ENCODE data around the gene MSRB2.

MSRB2 gene

GRCh38 chr10:23088609-23089008 is 6.8 kb upstream of the MSRB2 start:
- peaks cover 30% of the 10 kb centered on the region for H3K9me3 Mint-ChIP-seq
- no peaks in the 10 kb centered on the region for H3K27me3 Mint-ChIP-seq (ENCODE audit: low read depth)
- H3K36me3 Mint-ChIP-seq (ENCODE audit: low read depth) = no peaks in the 10 kb centered on the region
- H3K4me3 Mint-ChIP-seq = no peak overlapping the region
- H3K4me1 Mint-ChIP-seq = no peaks in the 10 kb centered on the region
- no peak for TF ChIP-seq CTCF (IDR thresholded peaks at IDR 0.05; ENCODE audit: unreplicated experiment in 3 of 3)
- H3K27ac Mint-ChIP-seq = no peak overlapping the region

DNA sequence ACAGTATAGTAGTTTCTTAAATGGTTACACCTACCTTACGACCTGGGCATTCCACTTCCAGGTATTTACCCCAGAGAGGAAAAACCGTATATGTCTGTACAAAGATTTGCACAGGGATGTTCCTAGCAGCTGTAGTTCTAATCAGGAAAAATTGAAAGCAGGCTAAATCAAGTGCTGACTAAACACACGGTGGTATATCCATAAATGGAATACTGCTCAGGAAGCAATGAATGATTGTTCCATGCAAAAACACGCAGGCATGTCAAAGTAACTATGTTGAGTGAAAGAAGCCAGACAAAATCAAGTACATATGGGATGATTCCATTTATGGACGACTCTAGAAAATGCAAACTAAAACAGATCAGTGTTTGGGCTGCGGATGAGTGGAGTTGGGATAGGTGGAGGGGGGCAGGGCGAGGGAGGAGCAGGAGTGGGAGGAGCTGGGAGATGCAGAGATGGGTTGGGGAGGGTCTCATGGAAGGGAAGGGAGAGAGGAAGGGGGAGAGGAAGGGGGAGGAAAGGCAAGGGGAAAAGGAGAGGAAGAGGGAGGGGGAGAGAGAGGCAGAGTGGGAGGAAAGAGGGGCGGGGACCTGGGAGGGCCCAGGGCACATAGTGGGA is 484 bp upstream of the MSRB2 start:
- Mint-ChIP-seq H3K4me3 (peak overlapping the region; percentile 84 to 98 (median 91)), H3K4me1 (peaks cover 30% of the 10 kb centered on the region), H3K27me3 (ENCODE audit: low read depth) (no peaks in the 10 kb centered on the region), H3K36me3 (ENCODE audit: low read depth) (peaks cover 26% of the 10 kb centered on the region), H3K9me3 (peaks cover 40% of the 10 kb centered on the region), H3K27ac (peak overlapping the region; percentile 75 to 100 (median 95))
- no peak for TF ChIP-seq CTCF (IDR thresholded peaks at IDR 0.05; ENCODE audit: unreplicated experiment in 3 of 3)

DNA sequence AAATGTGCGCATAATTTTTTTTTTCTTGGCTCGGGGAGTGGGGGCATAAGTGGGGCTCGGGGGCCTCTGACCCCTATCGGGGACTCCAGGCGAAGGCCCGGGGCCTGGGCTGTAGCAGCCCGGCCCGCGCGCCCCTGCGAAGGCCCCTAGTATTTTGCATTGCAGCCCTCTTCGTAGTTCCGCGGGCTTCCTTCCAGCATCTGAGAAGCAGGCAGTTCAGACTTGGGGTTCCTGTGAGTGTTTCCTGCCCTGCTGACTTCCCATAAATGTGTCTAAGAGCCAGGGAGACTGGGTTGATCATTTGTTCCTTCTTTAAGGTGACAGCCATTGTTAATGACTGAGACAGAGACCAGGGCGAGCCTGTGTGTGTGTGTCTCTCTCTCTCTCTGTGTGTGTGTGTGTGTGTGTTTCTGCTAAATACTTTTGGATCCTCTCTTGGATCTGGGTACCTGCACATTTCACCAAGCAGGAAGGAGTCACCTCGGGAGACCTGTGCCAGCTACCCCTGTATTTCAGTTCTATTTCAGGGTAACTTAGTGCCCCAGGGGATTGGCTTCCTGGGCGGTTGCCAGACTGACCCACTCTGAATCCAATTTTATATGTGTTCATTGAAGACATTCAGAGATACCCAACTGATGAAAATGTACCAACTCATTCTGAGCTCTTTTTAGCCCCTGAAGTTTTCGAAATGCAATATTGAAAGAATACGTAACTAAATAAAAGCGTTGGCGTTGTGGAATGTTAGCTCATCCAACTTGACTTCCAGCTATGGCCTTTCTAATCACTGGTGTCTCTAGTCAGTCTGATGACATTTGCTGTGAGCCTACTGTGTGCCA is 805 bp downstream of the MSRB2 start:
- Mint-ChIP-seq H3K4me1 (peaks cover 37% of the 10 kb centered on the region), H3K36me3 (ENCODE audit: low read depth) (peaks cover 38% of the 10 kb centered on the region), H3K27me3 (ENCODE audit: low read depth) (no peaks in the 10 kb centered on the region), H3K27ac (peak overlapping the region; percentile 99 to 100 (median 99)), H3K9me3 (peaks cover 45% of the 10 kb centered on the region), H3K4me3 (peak overlapping the region; percentile 91 to 98 (median 97))
- TF ChIP-seq CTCF (IDR thresholded peaks at IDR 0.05; ENCODE audit: unreplicated experiment in 3 of 3) = no peak

GRCh38 chr10:23096802-23097549 is 1.6 kb downstream of the MSRB2 start:
- peak overlapping the region; percentile 99 to 100 (median 99) for H3K27ac Mint-ChIP-seq
- H3K4me3 Mint-ChIP-seq = peak overlapping the region; percentile 91 to 98 (median 97)
- H3K9me3 Mint-ChIP-seq = peaks cover 46% of the 10 kb centered on the region
- peaks cover 45% of the 10 kb centered on the region for H3K36me3 Mint-ChIP-seq (ENCODE audit: low read depth)
- H3K27me3 Mint-ChIP-seq (ENCODE audit: low read depth) = no peaks in the 10 kb centered on the region
- TF ChIP-seq CTCF (IDR thresholded peaks at IDR 0.05; ENCODE audit: unreplicated experiment in 3 of 3) = no peak
- H3K4me1 Mint-ChIP-seq = peaks cover 37% of the 10 kb centered on the region

DNA sequence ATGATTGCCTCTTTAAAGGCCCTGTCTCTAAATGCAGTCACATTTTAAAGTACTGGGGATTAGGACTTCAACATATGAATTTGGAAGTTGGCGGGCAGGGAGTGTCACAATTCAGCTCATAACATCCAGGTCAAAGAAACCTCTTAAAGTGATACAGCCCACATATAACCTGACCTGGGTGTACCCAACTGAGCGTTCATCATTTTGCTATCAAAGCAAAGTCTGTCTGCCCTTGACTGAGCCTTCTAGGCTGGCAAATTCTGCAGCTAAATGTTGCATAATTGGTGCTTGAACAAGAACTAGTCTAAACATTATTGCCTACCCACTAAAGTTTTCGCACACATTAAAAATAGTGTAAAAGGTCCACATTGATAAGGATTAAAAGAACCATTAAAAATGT is 3.7 kb downstream of the MSRB2 start:
- no peak for TF ChIP-seq CTCF (IDR thresholded peaks at IDR 0.05; ENCODE audit: unreplicated experiment in 3 of 3)
- Mint-ChIP-seq H3K27ac (no peak overlapping the region), H3K27me3 (ENCODE audit: low read depth) (no peaks in the 10 kb centered on the region), H3K4me1 (peaks cover 45% of the 10 kb centered on the region), H3K9me3 (peaks cover 36% of the 10 kb centered on the region), H3K4me3 (no peak overlapping the region), H3K36me3 (ENCODE audit: low read depth) (peaks cover 56% of the 10 kb centered on the region)
